NCI-H2171 treated with DMSO at 0.1 percent for 48 hours (cell line): ENCODE results near the gene C16orf89.
A peak's percentile ranks its signal among the peaks of the same experiment; 100 is the strongest.

ENCODE experiments used
- DNase-seq: peaks from one replicate; lab custom pipeline; 2025; lab: John Stamatoyannopoulos, UW

Gene C16orf89

GRCh38 chr16:5028950-5029475, 36.7 kb downstream of the C16orf89 start:
- DNase-seq = no peak

- DNase-seq = no peak
Measured at GRCh38 chr16:5027575-5028235, 38.1 kb downstream of the C16orf89 start.

GRCh38 chr16:5027086-5027485, 38.7 kb downstream of the C16orf89 start:
- no peak for DNase-seq

- no peak for DNase-seq
Measured at GRCh38 chr16:5026664-5027063, 39.1 kb downstream of the C16orf89 start.

GRCh38 chr16:5025171-5025632, 40.6 kb downstream of the C16orf89 start:
- peak; percentile 45 for DNase-seq

GRCh38 chr16:5024632-5025031, 41.1 kb downstream of the C16orf89 start:
- DNase-seq = peak; percentile 74

- DNase-seq = no peak
Measured at GRCh38 chr16:5022521-5022920, 43.2 kb downstream of the C16orf89 start.

GRCh38 chr16:5020551-5020950, 45.2 kb downstream of the C16orf89 start:
- no peak for DNase-seq

- no peak for DNase-seq
Measured at GRCh38 chr16:5019775-5020174, 46.0 kb downstream of the C16orf89 start.

GRCh38 chr16:5018793-5019192, 47.0 kb downstream of the C16orf89 start:
- no peak for DNase-seq

GRCh38 chr16:5017678-5017969, 48.1 kb downstream of the C16orf89 start:
- no peak for DNase-seq

GRCh38 chr16:5016967-5017677, 48.6 kb downstream of the C16orf89 start:
- no peak for DNase-seq

- no peak for DNase-seq
Measured at GRCh38 chr16:5015887-5016286, 49.9 kb downstream of the C16orf89 start.

- DNase-seq = no peak
Measured at GRCh38 chr16:5015351-5015750, 50.4 kb downstream of the C16orf89 start.

GRCh38 chr16:5012887-5013286, 52.9 kb downstream of the C16orf89 start:
- no peak for DNase-seq

GRCh38 chr16:5011637-5012036, 54.1 kb downstream of the C16orf89 start:
- no peak for DNase-seq

- DNase-seq = no peak
Measured at GRCh38 chr16:5010576-5011329, 55.0 kb downstream of the C16orf89 start.

GRCh38 chr16:5008311-5008731, 57.4 kb downstream of the C16orf89 start:
- no peak for DNase-seq

- DNase-seq = no peak
Measured at GRCh38 chr16:5007256-5007655, 58.5 kb downstream of the C16orf89 start.

GRCh38 chr16:5006348-5007193, 59.2 kb downstream of the C16orf89 start:
- no peak for DNase-seq

- no peak for DNase-seq
Measured at GRCh38 chr16:5005916-5006315, 59.8 kb downstream of the C16orf89 start.

- DNase-seq = no peak
Measured at GRCh38 chr16:5004311-5004710, 61.4 kb downstream of the C16orf89 start.
